ENCODE results near the gene ST6GAL1. TPM values are rescaled to one million over a fixed set of nuclear protein-coding genes. Genes with fewer than 3 reads are reported as not detected.

Gene ST6GAL1
- total and polyA plus RNA-seq, 2 experiments from 2014 or later = 17.6 to 65.1 TPM

DNA sequence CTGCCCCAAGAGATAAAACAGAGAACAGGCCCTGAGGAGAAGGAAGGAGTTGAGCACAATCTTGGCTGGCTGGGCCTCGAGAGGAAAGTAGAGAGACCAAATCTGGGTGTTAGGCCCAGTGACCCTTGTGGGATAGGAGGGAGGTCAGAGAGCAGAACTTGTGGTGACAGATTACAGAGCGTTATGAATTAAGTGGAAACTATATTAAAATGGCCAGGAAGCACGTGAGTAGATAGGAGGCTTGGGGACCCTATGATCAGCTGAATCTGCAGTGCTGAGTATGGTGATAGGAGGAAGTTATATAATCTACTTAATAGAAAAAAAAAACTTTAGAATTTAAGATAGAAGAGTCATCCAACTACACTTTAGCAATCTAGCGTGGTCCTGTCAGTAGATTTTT, 30.0 kb downstream of the ST6GAL1 start (continued):
- TF ChIP-seq NANOG (IDR thresholded peaks at IDR 0.05; ENCODE audit: borderline replicate concordance) (no peak), JUNB (IDR thresholded peaks at IDR 0.05; ENCODE audit: unreplicated experiment) (no peak), EZH2 (IDR thresholded peaks at IDR 0.05; ENCODE audit: low read depth, unreplicated experiment) (no peak), ZNF114 (CRISPR knock-in tag; IDR thresholded peaks at IDR 0.05) (no peak), CREB1 (CRISPR knock-in tag; IDR thresholded peaks at IDR 0.05; ENCODE audit: low read depth) (no peak)
- TF ChIP-seq, protein P1, sequence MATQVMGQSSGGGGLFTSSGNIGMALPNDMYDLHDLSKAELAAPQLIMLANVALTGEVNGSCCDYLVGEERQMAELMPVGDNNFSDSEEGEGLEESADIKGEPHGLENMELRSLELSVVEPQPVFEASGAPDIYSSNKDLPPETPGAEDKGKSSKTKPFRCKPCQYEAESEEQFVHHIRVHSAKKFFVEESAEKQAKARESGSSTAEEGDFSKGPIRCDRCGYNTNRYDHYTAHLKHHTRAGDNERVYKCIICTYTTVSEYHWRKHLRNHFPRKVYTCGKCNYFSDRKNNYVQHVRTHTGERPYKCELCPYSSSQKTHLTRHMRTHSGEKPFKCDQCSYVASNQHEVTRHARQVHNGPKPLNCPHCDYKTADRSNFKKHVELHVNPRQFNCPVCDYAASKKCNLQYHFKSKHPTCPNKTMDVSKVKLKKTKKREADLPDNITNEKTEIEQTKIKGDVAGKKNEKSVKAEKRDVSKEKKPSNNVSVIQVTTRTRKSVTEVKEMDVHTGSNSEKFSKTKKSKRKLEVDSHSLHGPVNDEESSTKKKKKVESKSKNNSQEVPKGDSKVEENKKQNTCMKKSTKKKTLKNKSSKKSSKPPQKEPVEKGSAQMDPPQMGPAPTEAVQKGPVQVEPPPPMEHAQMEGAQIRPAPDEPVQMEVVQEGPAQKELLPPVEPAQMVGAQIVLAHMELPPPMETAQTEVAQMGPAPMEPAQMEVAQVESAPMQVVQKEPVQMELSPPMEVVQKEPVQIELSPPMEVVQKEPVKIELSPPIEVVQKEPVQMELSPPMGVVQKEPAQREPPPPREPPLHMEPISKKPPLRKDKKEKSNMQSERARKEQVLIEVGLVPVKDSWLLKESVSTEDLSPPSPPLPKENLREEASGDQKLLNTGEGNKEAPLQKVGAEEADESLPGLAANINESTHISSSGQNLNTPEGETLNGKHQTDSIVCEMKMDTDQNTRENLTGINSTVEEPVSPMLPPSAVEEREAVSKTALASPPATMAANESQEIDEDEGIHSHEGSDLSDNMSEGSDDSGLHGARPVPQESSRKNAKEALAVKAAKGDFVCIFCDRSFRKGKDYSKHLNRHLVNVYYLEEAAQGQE (IDR thresholded peaks at IDR 0.05; ENCODE audit: unreplicated experiment) = no peak
- TF ChIP-seq, protein P2, sequence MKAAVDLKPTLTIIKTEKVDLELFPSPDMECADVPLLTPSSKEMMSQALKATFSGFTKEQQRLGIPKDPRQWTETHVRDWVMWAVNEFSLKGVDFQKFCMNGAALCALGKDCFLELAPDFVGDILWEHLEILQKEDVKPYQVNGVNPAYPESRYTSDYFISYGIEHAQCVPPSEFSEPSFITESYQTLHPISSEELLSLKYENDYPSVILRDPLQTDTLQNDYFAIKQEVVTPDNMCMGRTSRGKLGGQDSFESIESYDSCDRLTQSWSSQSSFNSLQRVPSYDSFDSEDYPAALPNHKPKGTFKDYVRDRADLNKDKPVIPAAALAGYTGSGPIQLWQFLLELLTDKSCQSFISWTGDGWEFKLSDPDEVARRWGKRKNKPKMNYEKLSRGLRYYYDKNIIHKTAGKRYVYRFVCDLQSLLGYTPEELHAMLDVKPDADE (IDR thresholded peaks at IDR 0.05) = no peak
- TF ChIP-seq, protein P3, sequence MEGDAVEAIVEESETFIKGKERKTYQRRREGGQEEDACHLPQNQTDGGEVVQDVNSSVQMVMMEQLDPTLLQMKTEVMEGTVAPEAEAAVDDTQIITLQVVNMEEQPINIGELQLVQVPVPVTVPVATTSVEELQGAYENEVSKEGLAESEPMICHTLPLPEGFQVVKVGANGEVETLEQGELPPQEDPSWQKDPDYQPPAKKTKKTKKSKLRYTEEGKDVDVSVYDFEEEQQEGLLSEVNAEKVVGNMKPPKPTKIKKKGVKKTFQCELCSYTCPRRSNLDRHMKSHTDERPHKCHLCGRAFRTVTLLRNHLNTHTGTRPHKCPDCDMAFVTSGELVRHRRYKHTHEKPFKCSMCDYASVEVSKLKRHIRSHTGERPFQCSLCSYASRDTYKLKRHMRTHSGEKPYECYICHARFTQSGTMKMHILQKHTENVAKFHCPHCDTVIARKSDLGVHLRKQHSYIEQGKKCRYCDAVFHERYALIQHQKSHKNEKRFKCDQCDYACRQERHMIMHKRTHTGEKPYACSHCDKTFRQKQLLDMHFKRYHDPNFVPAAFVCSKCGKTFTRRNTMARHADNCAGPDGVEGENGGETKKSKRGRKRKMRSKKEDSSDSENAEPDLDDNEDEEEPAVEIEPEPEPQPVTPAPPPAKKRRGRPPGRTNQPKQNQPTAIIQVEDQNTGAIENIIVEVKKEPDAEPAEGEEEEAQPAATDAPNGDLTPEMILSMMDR (conservative IDR thresholded peaks at IDR 0.05; ENCODE audit: low read depth in 2 of 2) = no peak

DNA sequence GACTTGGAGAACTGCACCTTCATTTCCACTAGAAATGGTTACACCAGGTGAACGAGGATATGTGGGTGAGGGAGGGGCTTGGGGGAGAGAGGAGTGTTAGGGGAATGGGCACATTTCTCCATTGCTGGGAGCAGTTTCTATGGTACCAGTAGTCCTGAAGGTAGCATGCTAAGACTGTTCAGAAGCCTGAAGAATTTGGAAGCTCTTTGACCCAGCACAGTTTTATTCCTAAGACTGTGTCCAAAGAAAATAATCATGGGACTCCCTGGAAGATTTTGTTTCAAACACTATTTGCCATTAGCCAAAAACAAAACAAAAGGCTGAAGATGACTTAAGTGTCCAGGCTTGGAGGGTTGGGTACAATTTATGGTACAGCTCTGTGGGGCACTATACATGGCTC, 32.1 kb downstream of the ST6GAL1 start:
- Mint-ChIP-seq H3K27ac (peak overlapping the region; percentile 60), H3K4me1 (peaks cover 76% of the 10 kb centered on the region), H3K36me3 (ENCODE audit: low read depth) (peaks cover 40% of the 10 kb centered on the region), H3K27me3 (ENCODE audit: insufficient read depth, low read depth, poor library complexity) (peaks cover 11% of the 10 kb centered on the region), H3K4me3 (no peak overlapping the region), H3K9me3 (no peaks in the 10 kb centered on the region)
- H4K20me1 ChIP-seq (replicated peaks; ENCODE audit: insufficient read depth) = peaks cover 5% of the 10 kb centered on the region; the same call in 1 of the 2 replicates
- ATAC-seq (no peak), DNase-seq (ENCODE audit: low spot score) (no peak)
- H3K36me3 ChIP-seq (ENCODE audit: insufficient read depth) = no peaks in the 10 kb centered on the region
- H3F3A ChIP-seq (replicated peaks; ENCODE audit: low read depth) = peaks cover 9% of the 10 kb centered on the region
- H3K27ac ChIP-seq (ENCODE audit: low read depth) = peak overlapping the region; percentile 60; the same call in 1 of the 2 replicates
- peaks cover 64% of the 10 kb centered on the region for H3K4me1 ChIP-seq (ENCODE audit: insufficient read depth)
- no peaks in the 10 kb centered on the region for H3K27me3 ChIP-seq (ENCODE audit: insufficient read depth)
- H2AFZ ChIP-seq = no peak overlapping the region
- 0 out of 2 replicates have a peak overlapping the region, but pooled peaks have one; percentile 31 for H3K4me2 ChIP-seq
- no peak overlapping the region for H3K4me3 ChIP-seq
- no peak for TF ChIP-seq CREB1 (CRISPR knock-in tag; IDR thresholded peaks at IDR 0.05; ENCODE audit: low read depth)
- H3K9me2 ChIP-seq (ENCODE audit: insufficient read depth) = no peaks in the 10 kb centered on the region
- peaks cover 62% of the 10 kb centered on the region for H3K79me2 ChIP-seq (replicated peaks; ENCODE audit: insufficient read depth)
